B cell (primary cell): ENCODE data around the gene HAP1. TPM values are rescaled to one million over a fixed set of nuclear protein-coding genes. Genes with fewer than 3 reads are reported as not detected.

Experiments
- ATAC-seq: fragments of 200-7000 bp; cut with Tn5 transposase; one replicate; pipeline ENCODE4 v1.10.0; 2021; ENCODE audit warnings: low read depth, mild to moderate bottlenecking, moderate number of reproducible peaks, moderate library complexity
- CTCF ChIA-PET: fragments of 350-600 bp; sonication (Branson Sonifier 250); formaldehyde crosslinking; loops from one replicate; lab custom pipeline; 2021; ENCODE audit warnings: antibody characterized with exemption, inconsistent platforms; lab: Charles Lee
- POLR2A ChIA-PET: fragments of 350-600 bp; sonication (Branson Sonifier 250); formaldehyde crosslinking; loops from one replicate; lab custom pipeline; 2021; ENCODE audit warnings: antibody characterized with exemption; lab: Charles Lee
- DNase-seq: peaks from one replicate; pipeline ENCODE4 v3.0.0; 2013
- H2AFZ ChIP-seq: 2 replicates; pipeline ENCODE4 v1.6.1; 2012; ENCODE audit warnings: mild to moderate bottlenecking, low read depth, low read length; ENCODE audit not compliant: insufficient read depth, poor library complexity, severe bottlenecking
- H3K27ac ChIP-seq, 2 donors: 1 replicate in 1 of 2; 2 replicates in 1 of 2; pipeline ENCODE4 v1.5.1; 2012 to 2013; ENCODE audit warnings: low read length in 2 of 2, mild to moderate bottlenecking in 2 of 2, moderate library complexity in 1 of 2
- H3K27me3 ChIP-seq, 4 experiments: fragments of 200-600 bp in 1 of 4; sonication (generic) in 1 of 4; replicated peaks in 1 of 4; 1 replicate in 2 of 4; 2 replicates in 2 of 4; pipeline versions ENCODE4 v1.6.1 to v1.7.0; 2013 to 2016; ENCODE audit warnings: low read length in 3 of 4, mild to moderate bottlenecking in 2 of 4, mixed read lengths in 1 of 4, moderate library complexity in 1 of 4; ENCODE audit not compliant: insufficient read depth in 4 of 4, control insufficient read depth in 3 of 4; ENCODE audit errors: control extremely low read depth in 1 of 4
- H3K36me3 ChIP-seq, 2 experiments: replicated peaks in 1 of 2; 1 replicate in 1 of 2; 2 replicates in 1 of 2; pipeline versions ENCODE4 v1.6.1 to v1.7.1; 2013; ENCODE audit warnings: low read length in 1 of 2; ENCODE audit not compliant: insufficient read depth in 2 of 2, control insufficient read depth in 1 of 2; ENCODE audit errors: control extremely low read depth in 1 of 2, extremely low read depth in 1 of 2
- H3K4me1 ChIP-seq, 2 donors: fragments of 200-600 bp in 1 of 2; sonication (generic) in 1 of 2; 1 replicate in 1 of 2; 2 replicates in 1 of 2; pipeline versions ENCODE4 v1.5.1 to v1.6.1; 2013 to 2017; ENCODE audit warnings: low read length in 2 of 2; ENCODE audit not compliant: control insufficient read depth in 2 of 2, insufficient read depth in 2 of 2
- H3K4me2 ChIP-seq: replicated peaks from 2 replicates; pipeline ENCODE3; 2012; ENCODE audit warnings: mild to moderate bottlenecking, low read depth, low read length; ENCODE audit not compliant: poor library complexity, severe bottlenecking
- H3K4me3 ChIP-seq, 5 experiments: fragments of 200-600 bp in 1 of 5; sonication (generic) in 1 of 5; 1 replicate in 3 of 5; 2 replicates in 2 of 5; pipeline versions ENCODE4 v1.5.1 to v1.7.0; 2011 to 2016; ENCODE audit warnings: low read length in 4 of 5, mild to moderate bottlenecking in 4 of 5, low read depth in 2 of 5, control low read depth in 1 of 5, moderate library complexity in 1 of 5; ENCODE audit not compliant: insufficient read depth in 1 of 5; ENCODE audit errors: control extremely low read depth in 1 of 5, extremely low read depth in 1 of 5
- H3K79me2 ChIP-seq: fragments of 200-600 bp; sonication (generic); one replicate; pipeline ENCODE4 v1.6.0; 2016; ENCODE audit warnings: low read length; ENCODE audit not compliant: control insufficient read depth, insufficient read depth
- H3K9ac ChIP-seq: fragments of 200-600 bp; sonication (generic); 2 replicates; pipeline ENCODE4 v1.6.1; 2017; ENCODE audit warnings: mild to moderate bottlenecking, low read length, moderate library complexity
- H3K9me3 ChIP-seq, 3 donors: one replicate each; pipeline versions ENCODE4 v1.6.1 to v1.7.1; 2013; ENCODE audit warnings: low read length in 2 of 3; ENCODE audit not compliant: control insufficient read depth in 2 of 3, insufficient read depth in 1 of 3; ENCODE audit errors: control extremely low read depth in 1 of 3
- H4K20me1 ChIP-seq: 2 replicates; pipeline ENCODE4 v1.6.0; 2012; ENCODE audit warnings: mild to moderate bottlenecking, low read length; ENCODE audit not compliant: insufficient read depth, control insufficient read depth, poor library complexity, severe bottlenecking
- H3K27ac Mint-ChIP-seq: one replicate; pipeline ENCODE4 v1.8.0; 2021; ENCODE audit warnings: mixed read lengths
- H3K27me3 Mint-ChIP-seq: one replicate; pipeline ENCODE4 v1.8.0; 2021; ENCODE audit warnings: mixed read lengths
- H3K4me1 Mint-ChIP-seq: one replicate; pipeline ENCODE4 v1.8.0; 2021; ENCODE audit warnings: mixed read lengths
- H3K4me3 Mint-ChIP-seq: one replicate; pipeline ENCODE4 v1.8.0; 2021; ENCODE audit warnings: mixed read lengths
- H3K9me3 Mint-ChIP-seq: one replicate; pipeline ENCODE4 v1.8.0; 2022; ENCODE audit warnings: mixed read lengths; ENCODE audit not compliant: insufficient read depth
- EZH2 ChIP-seq: IDR thresholded peaks from 2 replicates; pipeline ENCODE4 v1.6.1; 2012; ENCODE audit warnings: borderline replicate concordance, low read depth, mild to moderate bottlenecking, moderate library complexity, low read length; ENCODE audit not compliant: insufficient read depth, poor library complexity, severe bottlenecking
- WGBS: methylation state at CpG from one replicate; pipeline ENCODE4 v1.1.5; 2013; ENCODE audit warnings: missing lambda C conversion rate; ENCODE audit not compliant: insufficient coverage; 5-methylcytosine and 5-hydroxymethylcytosine counted together
- intact Hi-C: fragments of 100-400 bp; cut with micrococcal nuclease; formaldehyde crosslinking; loops from one replicate; pipeline ENCODE4 v1.10.0; 2022
- polyA plus RNA-seq: library from polyadenylated mRNA; depleted of rRNA; stranded (reverse); fragments of >200 nt; gene quantifications from 2 replicates; pipeline ENCODE4 v1.2.3, GENCODE V29; 2012
- total RNA-seq, 2 donors: library from RNA; stranded (reverse); fragments of 120-200 nt in 1 of 2; gene quantifications; 1 replicate in 1 of 2; 2 replicates in 1 of 2; pipeline versions ENCODE4 v1.2.3 to v1.2.4, GENCODE V29; 2013 to 2022
- TF ChIP-seq, protein P1 (sequence below): fragments of 200-600 bp; IDR thresholded peaks from one replicate; pipeline ENCODE4 v1.8.0; 2022; ENCODE audit warnings: antibody characterized with exemption, mild to moderate bottlenecking

Gene HAP1
- total and polyA plus RNA-seq, 2 donors (not counting 1 experiment from before 2014, with no cell fraction given), result 0.03 to 0.37 TPM

DNA sequence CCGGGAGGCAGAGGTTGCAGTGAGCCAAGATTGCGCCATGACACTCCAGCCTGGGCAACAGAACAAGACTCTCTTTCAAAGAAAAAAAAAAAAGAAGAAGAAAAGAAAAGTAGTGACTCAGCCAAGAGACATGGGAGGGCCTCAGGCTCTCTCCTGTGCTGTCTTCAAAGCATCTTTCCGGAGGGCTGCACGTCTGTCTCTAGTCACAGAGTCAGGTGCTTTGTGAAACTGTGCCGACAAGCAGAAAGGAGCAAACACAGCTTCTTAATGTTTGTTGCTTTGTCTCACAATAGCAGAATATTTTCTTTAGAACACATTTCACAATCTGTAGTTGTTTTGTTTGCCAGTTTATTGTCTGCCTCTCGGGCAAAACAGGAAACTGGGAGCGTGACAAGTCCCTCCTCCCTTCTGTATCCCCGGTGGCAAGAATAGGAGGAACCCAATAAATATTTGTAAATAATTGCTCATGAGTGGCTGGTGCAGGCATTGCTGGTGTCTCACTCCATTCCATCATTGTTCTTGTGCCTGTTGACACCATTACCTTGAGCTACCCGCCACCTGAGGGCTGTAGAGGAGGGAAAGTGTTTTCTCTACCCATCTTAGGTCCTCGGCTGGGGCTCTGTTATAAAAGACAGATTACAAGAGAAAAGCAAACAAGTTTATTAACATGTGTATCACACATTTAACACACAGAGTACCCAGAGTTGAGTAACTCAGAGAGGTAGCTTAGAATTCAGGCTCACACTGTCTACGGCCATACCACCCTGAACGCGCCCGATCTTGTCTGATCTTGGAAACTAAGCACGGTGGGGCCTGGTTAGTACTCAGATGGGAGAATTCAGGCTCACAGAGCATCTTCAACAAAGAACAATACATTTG lies 16.8 kb downstream of the HAP1 start:
- Histone ChIP-seq H2AFZ (no peak overlapping the region), H3K4me3 (no peak overlapping the region), H3K79me2 (no peaks in the 10 kb centered on the region), H3K9ac (no peak overlapping the region), H3K4me2 (no peak overlapping the region), H4K20me1 (no peaks in the 10 kb centered on the region), H3K9me3 (no peaks in the 10 kb centered on the region), H3K27me3 (peaks cover 0 to 7% (median 0%) of the 10 kb centered on the region in 4 experiments), H3K4me1 (no peaks in the 10 kb centered on the region), H3K27ac (no peak overlapping the region), H3K36me3 (no peaks in the 10 kb centered on the region)
- Mint-ChIP-seq H3K4me3 (no peak overlapping the region), H3K27me3 (peaks cover 11% of the 10 kb centered on the region), H3K27ac (no peak overlapping the region), H3K4me1 (no peaks in the 10 kb centered on the region), H3K9me3 (no peaks in the 10 kb centered on the region)
- intact Hi-C loops, result no loop called here
- ATAC-seq (no peak), DNase-seq (no peak)
- ChIA-PET POLR2A (no interaction called here), CTCF (no interaction called here)
- 77% methylated on average over 9 of the region's 15 CpGs for WGBS
- TF ChIP-seq EZH2, result no peak
- TF ChIP-seq, protein P1, sequence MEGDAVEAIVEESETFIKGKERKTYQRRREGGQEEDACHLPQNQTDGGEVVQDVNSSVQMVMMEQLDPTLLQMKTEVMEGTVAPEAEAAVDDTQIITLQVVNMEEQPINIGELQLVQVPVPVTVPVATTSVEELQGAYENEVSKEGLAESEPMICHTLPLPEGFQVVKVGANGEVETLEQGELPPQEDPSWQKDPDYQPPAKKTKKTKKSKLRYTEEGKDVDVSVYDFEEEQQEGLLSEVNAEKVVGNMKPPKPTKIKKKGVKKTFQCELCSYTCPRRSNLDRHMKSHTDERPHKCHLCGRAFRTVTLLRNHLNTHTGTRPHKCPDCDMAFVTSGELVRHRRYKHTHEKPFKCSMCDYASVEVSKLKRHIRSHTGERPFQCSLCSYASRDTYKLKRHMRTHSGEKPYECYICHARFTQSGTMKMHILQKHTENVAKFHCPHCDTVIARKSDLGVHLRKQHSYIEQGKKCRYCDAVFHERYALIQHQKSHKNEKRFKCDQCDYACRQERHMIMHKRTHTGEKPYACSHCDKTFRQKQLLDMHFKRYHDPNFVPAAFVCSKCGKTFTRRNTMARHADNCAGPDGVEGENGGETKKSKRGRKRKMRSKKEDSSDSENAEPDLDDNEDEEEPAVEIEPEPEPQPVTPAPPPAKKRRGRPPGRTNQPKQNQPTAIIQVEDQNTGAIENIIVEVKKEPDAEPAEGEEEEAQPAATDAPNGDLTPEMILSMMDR, result no peak
